ENCODE measurements around the gene CEP135. TPM values are rescaled to one million over a fixed set of nuclear protein-coding genes. Genes with fewer than 3 reads are reported as not detected.

The CEP135 gene
- total and polyA plus RNA-seq, 2 donors (not counting 3 experiments of a cell fraction or from before 2014, with no cell fraction given): 2.8 to 15.3 TPM

GRCh38 chr4:55931043-55931442 is 17.7 kb upstream of the CEP135 start:
- ChIA-PET CTCF (interaction anchor here (1.2 kb wide), 1 partner anchor 17 kb away, joined by 3 read pairs; no protein-coding TSS in a partner anchor), POLR2A (no interaction called here)
- H2AFZ ChIP-seq (ENCODE audit: low read depth, low read length): no peak overlapping the region
- no peaks in the 10 kb centered on the region for H3K9me1 ChIP-seq (replicated peaks; ENCODE audit: control insufficient read depth, extremely low read depth, insufficient read depth, low read length)
- no peaks in the 10 kb centered on the region for H3K9me3 ChIP-seq (replicated peaks; ENCODE audit: control insufficient read depth, insufficient read depth, low read length)
- H3K27me3 ChIP-seq (ENCODE audit: control insufficient read depth in 2 of 2, insufficient read depth in 2 of 2, low read length in 2 of 2): no peaks in the 10 kb centered on the region
- H4K20me1 ChIP-seq (replicated peaks; ENCODE audit: control insufficient read depth, extremely low read depth, insufficient read depth, low read length): no peaks in the 10 kb centered on the region
- no peak for FAIRE-seq
- H3K79me2 ChIP-seq (ENCODE audit: control insufficient read depth, insufficient read depth, low read length): no peaks in the 10 kb centered on the region
- intact Hi-C loops (cut with micrococcal nuclease): no loop called here
- H3K4me1 ChIP-seq (ENCODE audit: control insufficient read depth, extremely low read depth, insufficient read depth, low read length): no peaks in the 10 kb centered on the region
- TF ChIP-seq POLR2AphosphoS5 (IDR thresholded peaks at IDR 0.05; ENCODE audit: insufficient read depth, low read depth, low read length) (no peak), MAX (IDR thresholded peaks at IDR 0.05; ENCODE audit: insufficient read depth, insufficient read length) (no peak), EZH2 (IDR thresholded peaks at IDR 0.05; ENCODE audit: borderline replicate concordance, low read depth, low read length, severe bottlenecking) (no peak), JUN (IDR thresholded peaks at IDR 0.05; ENCODE audit: borderline replicate concordance, insufficient read depth, insufficient read length, low read depth) (no peak), CTCF (IDR thresholded peaks at IDR 0.05; ENCODE audit: extremely low read depth in 1 of 2, insufficient read depth in 1 of 2, low read depth in 1 of 2, low read length in 2 of 2) (no peak), POLR2A (IDR thresholded peaks at IDR 0.05; ENCODE audit: low read depth, low read length) (no peak), GATA2 (IDR thresholded peaks at IDR 0.05; ENCODE audit: insufficient read depth, insufficient read length, low read depth, low read length) (no peak), MYC (IDR thresholded peaks at IDR 0.05; ENCODE audit: low read depth, low read length) (no peak), FOS (IDR thresholded peaks at IDR 0.05; ENCODE audit: borderline replicate concordance, insufficient read depth, low read length) (no peak)
- no peak for DNase-seq (ENCODE audit: low read depth, low spot score)
- no TSS peak for BruUV-seq (replicated peaks)
- no peak overlapping the region for H3K4me3 ChIP-seq (replicated peaks in 1 of 3; ENCODE audit: insufficient read depth in 1 of 3, low read depth in 1 of 3, low read length in 3 of 3)
- no peaks in the 10 kb centered on the region for H3K36me3 ChIP-seq (ENCODE audit: control insufficient read depth in 2 of 2, extremely low read depth in 1 of 2, insufficient read depth in 2 of 2, low read length in 2 of 2)
- no peak overlapping the region for H3K27ac ChIP-seq (ENCODE audit: insufficient read depth, low read depth, low read length)
- no peak overlapping the region for H3K4me2 ChIP-seq (ENCODE audit: insufficient read depth, low read length)
- dilution Hi-C loops (cut with MboI; ENCODE audit: extremely low pct_ligation_motif_present, low sequenced_read_pairs): no loop called here
- H3K9ac ChIP-seq (replicated peaks; ENCODE audit: extremely low read depth, insufficient read depth, low read length): no peak overlapping the region
